NCI-H128 (cell line): Measurements from ENCODE around the gene RC3H1.
"Not testable (repeated sequence)": the region's sequence is repeated elsewhere in the genome, so short reads cannot be mapped to it uniquely, and the experiment has no call there.

Experiments used
- DNase-seq: peaks from one replicate; lab custom pipeline; 2025; ENCODE audit not compliant: unreplicated experiment; lab: John Stamatoyannopoulos, UW

RC3H1 gene

GRCh38 chr1:173960625-173961024 is 61.5 kb downstream of the RC3H1 start:
- no peak for DNase-seq

- DNase-seq, result no peak
These were observed 68.0 kb downstream of the RC3H1 start for GRCh38 chr1:173954179-173954578.

GRCh38 chr1:173948594-173948993 is 73.6 kb downstream of the RC3H1 start:
- no peak for DNase-seq

DNA sequence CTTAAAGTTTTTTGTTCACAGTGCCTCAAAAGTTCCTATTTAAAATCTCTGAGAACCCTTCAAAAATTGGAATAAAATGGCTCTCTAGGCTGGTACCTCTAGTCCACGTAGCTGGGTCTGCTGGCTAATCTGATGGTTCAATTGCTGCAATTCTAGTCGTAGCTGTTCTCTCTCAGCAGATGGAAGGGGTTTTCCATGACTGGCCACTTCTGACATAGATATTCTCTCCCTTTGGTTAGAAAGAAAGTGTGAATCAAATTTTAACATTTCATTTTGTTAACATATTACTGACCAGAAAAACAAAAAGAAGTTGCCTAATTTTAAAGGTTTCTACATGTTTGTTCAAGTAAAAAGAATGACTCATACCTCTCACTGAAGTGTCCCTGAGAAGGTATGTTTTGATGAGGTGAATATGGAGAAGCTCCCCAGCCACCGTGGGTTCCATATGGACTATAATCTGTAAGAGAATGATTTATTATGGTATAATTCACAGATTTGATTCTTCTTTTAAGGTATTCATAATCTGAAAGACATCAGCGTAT is 75.7 kb downstream of the RC3H1 start:
- no peak for DNase-seq

GRCh38 chr1:173937062-173937461 is 85.1 kb downstream of the RC3H1 start:
- DNase-seq, result no peak

DNA sequence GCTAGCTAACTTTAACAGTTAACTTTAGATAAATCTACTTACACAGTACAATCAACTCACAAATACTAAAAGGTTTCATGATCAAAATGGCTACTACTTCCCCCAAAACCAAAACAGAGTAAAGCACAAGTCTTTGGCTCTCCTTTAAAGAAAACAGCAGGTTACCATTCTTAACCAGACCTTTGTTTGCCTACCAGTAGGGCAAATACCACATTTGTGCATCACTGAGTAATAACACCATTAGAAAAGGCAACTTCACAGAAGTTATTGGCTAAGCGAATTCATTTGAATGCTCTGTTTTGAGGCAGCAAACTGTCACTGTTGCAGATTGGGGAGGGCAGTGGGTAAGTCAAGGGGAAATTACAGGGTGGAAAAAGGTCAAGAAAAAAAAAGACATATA is 87.7 kb downstream of the RC3H1 start:
- DNase-seq, result no peak

DNA sequence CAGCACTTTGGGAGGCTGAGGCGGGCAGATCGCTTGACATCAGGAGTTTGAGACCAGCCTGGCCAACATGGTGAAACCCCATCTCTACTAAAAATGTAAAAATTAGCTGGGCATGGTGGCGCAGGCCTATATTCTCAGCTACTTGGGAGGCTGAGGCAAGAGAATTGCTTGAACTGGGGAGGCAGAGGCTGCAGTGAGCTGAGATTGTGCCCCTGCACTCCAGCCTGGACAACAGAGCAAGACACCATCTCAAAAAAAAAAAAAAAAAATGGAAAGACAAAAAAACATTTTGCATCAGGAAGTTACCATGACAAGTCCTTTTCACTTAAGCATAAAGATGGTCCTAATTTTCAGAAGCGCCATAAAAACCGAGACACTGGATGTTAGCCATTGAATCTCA is 91.6 kb downstream of the RC3H1 start:
- DNase-seq, result not testable (repeated sequence)

DNA sequence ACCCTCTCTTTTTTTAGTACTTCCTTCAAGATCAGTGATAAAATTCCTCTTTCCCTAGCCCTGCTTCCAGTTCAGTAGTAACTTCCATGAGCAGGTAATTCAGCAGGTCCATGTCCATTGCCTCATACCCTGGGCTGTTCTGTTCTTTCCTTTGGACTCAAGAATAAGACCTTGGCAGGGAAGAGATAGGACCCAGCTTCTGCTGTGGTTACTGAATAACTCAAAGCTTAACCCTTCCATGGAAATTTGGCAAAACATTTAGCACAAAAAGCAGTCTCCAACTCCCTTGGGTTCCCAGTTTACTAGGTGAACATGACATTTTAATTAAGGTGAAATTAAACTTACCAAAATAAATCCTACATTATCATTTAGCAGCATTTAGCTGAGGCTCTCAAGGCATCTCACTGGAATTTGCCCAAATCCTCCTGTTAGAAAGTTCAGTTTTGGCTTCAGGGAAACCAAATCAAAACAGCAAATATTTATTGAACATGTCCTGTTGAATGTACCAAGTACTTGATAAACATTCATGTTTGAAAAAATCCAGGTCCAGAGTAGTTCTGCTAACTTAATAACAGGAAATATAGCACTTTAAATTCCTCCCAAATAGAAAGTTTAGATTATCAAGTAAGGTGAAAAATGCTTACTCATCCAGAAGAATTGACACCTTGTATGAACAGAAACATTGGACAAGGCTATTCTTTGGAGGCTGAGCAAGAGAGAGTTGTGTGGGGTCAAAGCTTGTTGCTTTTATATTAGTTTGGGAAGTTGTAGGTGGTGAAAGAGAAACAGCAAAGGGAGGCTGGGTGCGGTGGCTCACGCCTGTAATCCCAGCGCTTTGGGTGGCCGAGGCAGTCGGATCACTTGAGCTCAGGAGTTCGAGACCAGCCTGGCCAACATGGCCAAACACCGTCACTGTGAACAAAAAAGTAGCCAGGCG is 96.6 kb downstream of the RC3H1 start:
- no peak for DNase-seq

DNA sequence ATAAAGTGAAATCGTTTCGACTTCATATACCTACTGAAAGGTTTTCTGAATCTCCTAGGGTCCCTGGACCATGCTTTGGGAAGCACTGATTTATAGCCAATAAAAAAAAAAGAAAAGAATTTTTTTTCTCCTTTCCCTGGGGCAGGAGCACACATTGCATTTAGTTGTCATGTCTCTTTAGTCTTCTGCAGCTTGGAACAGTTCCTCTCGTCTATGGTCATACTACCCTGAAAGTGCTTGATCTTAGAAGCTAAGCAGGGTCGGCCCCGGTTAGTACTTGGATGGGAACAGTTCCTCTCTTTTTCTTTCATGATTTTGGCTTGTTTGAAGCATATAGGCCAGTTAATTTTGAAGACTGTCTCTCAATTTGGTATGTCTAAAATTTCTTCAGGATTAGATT is 101.3 kb downstream of the RC3H1 start:
- DNase-seq, result no peak

DNA sequence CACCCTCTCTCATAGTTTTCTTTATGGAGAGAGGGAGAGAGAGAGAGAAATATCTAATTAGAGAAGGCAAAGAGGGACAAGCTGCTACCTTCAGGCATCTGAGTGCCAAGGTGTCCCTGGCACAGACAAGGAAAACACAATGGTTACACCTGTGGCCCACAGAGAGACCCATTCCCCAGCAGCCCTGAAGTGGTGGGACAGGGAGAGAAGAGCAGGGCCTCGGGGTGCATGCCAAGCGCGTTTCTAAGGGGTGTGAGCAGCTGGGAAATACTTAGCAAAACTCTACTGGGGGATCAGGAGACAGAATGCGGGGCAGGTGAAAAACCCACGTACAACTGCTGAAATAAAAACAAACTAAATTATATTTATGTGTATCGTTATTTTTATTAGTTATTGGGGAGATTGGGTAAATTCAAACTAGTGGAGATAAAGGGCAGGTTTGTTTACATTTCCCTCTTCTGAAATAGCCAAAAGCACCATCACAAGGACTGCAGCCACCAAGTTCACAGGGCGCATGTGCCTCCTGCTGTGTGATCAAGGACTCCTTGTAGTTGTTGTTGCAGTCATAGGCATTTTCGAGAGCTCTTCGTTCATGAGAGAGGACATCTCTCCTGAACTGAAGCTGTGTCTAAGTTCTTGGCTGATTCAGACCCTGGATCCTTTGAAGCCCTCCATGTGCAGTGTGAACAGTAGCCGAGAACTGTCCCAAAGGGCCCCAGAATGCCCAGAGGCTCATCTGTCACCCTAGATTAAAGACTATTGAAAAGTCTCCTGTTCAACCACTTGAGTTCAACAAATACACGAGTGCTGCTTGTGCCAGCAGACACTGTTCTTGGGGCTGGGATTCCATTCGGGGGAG is 104.3 kb downstream of the RC3H1 start:
- no peak for DNase-seq

DNA sequence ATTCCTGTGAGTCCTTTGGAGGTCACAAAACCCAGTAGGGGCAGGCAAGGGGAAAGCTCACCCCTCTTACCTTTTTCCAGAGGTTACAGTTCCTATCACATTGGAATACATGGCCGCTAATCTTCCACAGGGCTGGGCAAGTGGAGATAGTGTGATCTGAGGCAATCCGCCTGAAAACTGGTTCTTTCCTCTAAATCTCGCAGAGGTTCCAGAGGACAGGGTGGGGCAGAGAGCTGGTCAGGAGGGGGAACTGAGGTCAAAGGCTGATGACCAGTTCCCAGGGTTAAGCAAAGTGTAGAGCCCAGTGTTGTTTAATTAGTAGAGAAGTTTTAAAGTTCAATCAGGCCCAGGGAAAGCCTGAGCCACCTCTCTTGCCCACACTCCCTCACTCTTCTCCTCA is 105.0 kb downstream of the RC3H1 start, which contains the start of gene SERPINC1:
Gene SERPINC1, minus strand, starts transcription at position 179 of the 400 bp plus-strand sequence. Its CDS starts 68 bp downstream, at position 111.
- DNase-seq, result no peak

DNA sequence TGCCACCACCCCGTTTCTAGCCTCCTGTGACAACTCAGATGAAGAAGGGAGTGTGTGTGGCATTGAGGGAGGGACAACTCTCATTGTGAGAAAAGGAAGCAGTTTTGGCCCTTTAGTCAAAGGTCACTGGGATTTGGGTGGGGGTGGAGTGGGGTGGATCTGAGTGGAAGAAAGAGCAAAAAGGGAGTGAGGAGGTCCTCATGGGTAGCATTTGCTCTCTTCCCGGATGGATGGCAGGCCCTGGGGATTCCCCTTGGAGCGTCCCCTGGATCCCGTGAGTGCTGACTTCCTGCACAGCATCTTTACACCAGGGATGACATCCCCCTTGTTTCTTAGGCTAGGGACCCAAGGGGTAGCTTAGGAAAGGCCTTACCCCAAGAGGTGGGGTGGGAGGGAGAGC is 105.5 kb downstream of the RC3H1 start:
- no peak for DNase-seq

DNA sequence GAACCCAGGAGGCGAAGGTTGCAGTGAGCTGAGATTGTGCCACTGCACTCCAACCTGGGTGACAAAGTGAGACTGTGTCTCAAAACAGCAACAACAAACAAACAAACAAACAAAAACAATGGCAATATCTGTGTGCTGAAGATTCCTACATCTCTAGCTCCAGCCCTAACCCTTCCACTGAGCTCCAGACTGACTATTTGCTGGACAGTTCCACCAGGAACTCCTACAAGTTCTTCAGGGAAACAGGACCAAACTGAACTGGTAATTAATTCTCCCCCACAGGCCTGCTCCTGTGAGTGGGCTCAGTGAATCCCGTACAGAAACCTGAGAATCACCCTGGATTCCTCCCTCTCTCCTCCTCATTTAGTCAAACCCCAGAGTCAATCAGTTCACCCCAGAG is 106.6 kb downstream of the RC3H1 start:
- DNase-seq, result no peak

GRCh38 chr1:173914366-173914871 is 107.7 kb downstream of the RC3H1 start:
- no peak for DNase-seq

GRCh38 chr1:173913111-173913510 is 109.0 kb downstream of the RC3H1 start:
- no peak for DNase-seq

- no peak for DNase-seq
These were observed 118.2 kb downstream of the RC3H1 start for GRCh38 chr1:173903827-173904531.

DNA sequence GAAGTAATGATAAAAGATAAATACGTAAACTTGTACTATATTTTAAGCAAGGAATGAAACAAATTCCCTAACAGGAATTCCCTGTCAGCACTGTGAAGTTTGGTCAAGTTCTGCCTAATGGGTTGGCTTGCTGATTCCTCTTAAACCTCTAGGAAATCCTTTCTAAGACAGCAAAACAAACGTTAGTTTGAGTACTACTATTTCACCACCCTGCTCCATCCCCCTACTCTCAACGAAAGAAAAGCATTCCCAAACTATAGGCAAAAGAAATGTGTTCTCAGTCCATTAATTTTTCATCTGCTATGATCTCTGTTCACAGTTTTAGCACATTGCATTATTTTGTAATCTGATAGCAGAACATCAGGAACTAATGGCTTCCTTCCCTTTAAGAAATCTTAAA is 121.2 kb downstream of the RC3H1 start:
- DNase-seq, result no peak

GRCh38 chr1:173900427-173900826 is 121.7 kb downstream of the RC3H1 start:
- no peak for DNase-seq

- DNase-seq, result no peak
These were observed 128.0 kb downstream of the RC3H1 start for GRCh38 chr1:173894189-173894588.

DNA sequence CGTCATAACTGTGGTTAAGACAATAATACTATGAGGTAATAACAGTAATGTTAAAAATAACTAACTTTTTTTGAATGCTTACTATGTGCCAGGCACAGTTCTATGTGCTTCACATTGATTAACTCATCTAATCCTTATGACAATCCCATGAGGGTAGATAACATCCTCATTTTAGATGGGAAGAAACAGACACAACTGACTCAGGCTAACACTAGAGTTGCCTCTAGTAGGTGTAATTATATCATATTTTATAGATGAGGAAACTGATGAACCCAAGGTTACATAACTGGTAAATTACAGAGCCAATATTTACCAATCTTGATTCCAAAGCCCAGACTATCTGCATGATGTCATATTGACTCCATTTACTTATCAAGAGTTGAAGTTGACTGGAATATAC is 128.5 kb downstream of the RC3H1 start:
- DNase-seq, result no peak

DNA sequence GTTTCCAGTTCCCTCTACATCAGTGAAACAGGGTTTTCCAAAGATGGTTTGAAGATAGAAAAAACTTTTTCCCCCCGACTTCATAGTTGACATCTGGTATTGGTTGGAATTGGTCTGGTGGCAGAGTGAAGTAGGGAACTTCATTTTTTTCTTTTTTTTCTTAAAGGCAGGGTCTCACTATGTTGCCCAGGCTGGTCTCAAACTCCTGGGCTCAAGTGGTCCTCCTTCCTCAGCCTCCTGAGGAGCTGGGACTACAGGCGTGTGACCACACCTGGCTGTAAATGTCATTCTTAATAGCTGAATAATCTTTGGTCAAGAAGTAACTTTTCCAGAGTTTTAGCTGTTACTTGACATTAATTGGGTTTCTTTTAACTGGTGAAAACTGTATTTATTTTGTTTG is 132.3 kb downstream of the RC3H1 start:
- no peak for DNase-seq
